ENCODE data around the gene CAPN9. TPM values are rescaled to one million over a fixed set of nuclear protein-coding genes. Genes with fewer than 3 reads are reported as not detected.
A peak's percentile ranks its signal among the peaks of the same experiment; 100 is the strongest.

The CAPN9 gene
- total RNA-seq, 2 donors from 2014 or later: not detected

- H3K27me3 ChIP-seq: no peaks in the 10 kb centered on the region
- H3K4me3 ChIP-seq: no peak overlapping the region
- H3K9me3 ChIP-seq: no peaks in the 10 kb centered on the region
- H3K4me1 ChIP-seq: peaks cover 0 to 55% of the 10 kb centered on the region in 2 donors
- DNase-seq (ENCODE audit: low spot score): peak; percentile 60
- H3K27ac ChIP-seq: peak overlapping the region; percentile 77 to 90
- no peaks in the 10 kb centered on the region for H3K36me3 ChIP-seq
- TF ChIP-seq CTCF (IDR thresholded peaks at IDR 0.05): no peak
These were observed 74.9 kb downstream of the CAPN9 start for GRCh38 chr1:230822092-230822581.

GRCh38 chr1:230823426-230823825 is 76.2 kb downstream of the CAPN9 start:
- Histone ChIP-seq H3K27ac (peak overlapping the region; percentile 77 to 90), H3K27me3 (no peaks in the 10 kb centered on the region), H3K4me1 (peaks cover 0 to 68% of the 10 kb centered on the region in 2 donors), H3K4me3 (no peak overlapping the region), H3K9me3 (no peaks in the 10 kb centered on the region), H3K36me3 (no peaks in the 10 kb centered on the region)
- peak; percentile 57 for DNase-seq (ENCODE audit: low spot score)
- TF ChIP-seq CTCF (IDR thresholded peaks at IDR 0.05): no peak

- Histone ChIP-seq H3K36me3 (no peaks in the 10 kb centered on the region), H3K27ac (peak overlapping the region; percentile 77 to 90), H3K27me3 (no peaks in the 10 kb centered on the region), H3K9me3 (no peaks in the 10 kb centered on the region), H3K4me1 (peaks cover 0 to 70% of the 10 kb centered on the region in 2 donors), H3K4me3 (no peak overlapping the region)
- TF ChIP-seq CTCF (IDR thresholded peaks at IDR 0.05): no peak
- peak; percentile 57 for DNase-seq (ENCODE audit: low spot score)
These were observed 76.8 kb downstream of the CAPN9 start for GRCh38 chr1:230823931-230824381.

- Histone ChIP-seq H3K9me3 (no peaks in the 10 kb centered on the region), H3K4me1 (peaks cover 0 to 70% of the 10 kb centered on the region in 2 donors), H3K27ac (peak overlapping the region; percentile 77 to 90), H3K4me3 (no peak overlapping the region), H3K27me3 (no peaks in the 10 kb centered on the region), H3K36me3 (no peaks in the 10 kb centered on the region)
- TF ChIP-seq CTCF (IDR thresholded peaks at IDR 0.05): no peak
- peak; percentile 59 for DNase-seq (ENCODE audit: low spot score)
These were observed 77.3 kb downstream of the CAPN9 start for GRCh38 chr1:230824551-230824918.

DNA sequence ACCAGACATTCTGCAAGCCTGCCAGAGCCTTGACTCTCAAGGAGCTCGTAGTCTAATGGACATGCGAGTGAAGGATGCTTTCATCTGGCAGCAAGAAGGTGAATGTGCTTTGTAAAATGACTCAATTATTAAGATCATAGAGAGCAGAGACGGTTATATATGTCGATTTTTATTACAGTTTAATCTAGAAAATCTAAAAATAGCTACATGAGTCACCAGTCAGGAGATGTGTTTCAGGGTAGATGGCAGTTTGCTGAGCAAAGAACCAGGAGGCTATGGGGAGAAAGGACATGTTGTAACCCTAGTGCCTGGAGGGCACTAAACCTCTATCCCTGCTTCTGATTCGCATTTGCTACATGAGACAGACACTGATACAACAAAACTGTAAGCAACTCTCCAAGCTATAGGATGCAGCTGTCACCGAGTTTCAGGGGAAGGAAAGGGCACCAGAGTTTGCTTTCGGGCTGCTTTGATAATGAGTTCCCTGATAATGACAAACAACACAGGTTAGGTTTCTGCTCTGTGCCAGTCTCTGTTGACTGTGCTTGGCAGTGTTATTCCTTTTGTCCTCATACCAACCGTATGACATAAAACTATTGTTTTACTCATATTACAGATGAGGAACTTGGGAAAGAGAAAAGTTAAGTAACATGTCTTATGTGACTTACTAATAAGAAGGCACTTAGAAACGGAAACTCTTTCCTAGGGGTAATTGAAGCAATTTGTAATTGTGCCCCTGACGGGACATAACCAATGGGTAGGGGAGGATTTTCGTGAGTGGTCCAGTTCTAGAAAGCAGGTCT is 77.9 kb downstream of the CAPN9 start:
- no peaks in the 10 kb centered on the region for H3K9me3 ChIP-seq
- H3K27me3 ChIP-seq: no peaks in the 10 kb centered on the region
- peak; percentile 58 for DNase-seq (ENCODE audit: low spot score)
- TF ChIP-seq CTCF (IDR thresholded peaks at IDR 0.05): no peak
- no peak overlapping the region for H3K4me3 ChIP-seq
- no peaks in the 10 kb centered on the region for H3K36me3 ChIP-seq
- peaks cover 0 to 70% of the 10 kb centered on the region in 2 donors for H3K4me1 ChIP-seq
- peak overlapping the region; percentile 77 to 90 for H3K27ac ChIP-seq
